Measurements from ENCODE around the gene FXYD6.

The FXYD6 gene

GRCh38 chr11:117836077-117836960 lies 40.1 kb downstream of the FXYD6 start:
- no peak for TF ChIP-seq CTCF (IDR thresholded peaks at IDR 0.05; ENCODE audit: extremely low read depth, insufficient read depth, missing control alignments)
- in situ Hi-C loops (cut with MboI; ENCODE audit: low pct_unique_long_range_greater_than_20kb, low sequenced_read_pairs, unreplicated experiment), result no loop called here

GRCh38 chr11:117835576-117835975 lies 40.9 kb downstream of the FXYD6 start:
- in situ Hi-C loops (cut with MboI; ENCODE audit: low pct_unique_long_range_greater_than_20kb, low sequenced_read_pairs, unreplicated experiment), result no loop called here
- TF ChIP-seq CTCF (IDR thresholded peaks at IDR 0.05; ENCODE audit: extremely low read depth, insufficient read depth, missing control alignments), result no peak
- DNase-seq (ENCODE audit: low spot score), result no peak

More at GRCh38 chr11:117836077-117836960, 40.1 kb downstream of the FXYD6 start:
- DNase-seq (ENCODE audit: low spot score), result no peak

GRCh38 chr11:117834838-117835443 lies 41.5 kb downstream of the FXYD6 start:
- no peak for DNase-seq (ENCODE audit: low spot score)
- in situ Hi-C loops (cut with MboI; ENCODE audit: low pct_unique_long_range_greater_than_20kb, low sequenced_read_pairs, unreplicated experiment), result no loop called here

GRCh38 chr11:117834068-117834810 lies 42.2 kb downstream of the FXYD6 start:
- in situ Hi-C loops (cut with MboI; ENCODE audit: low pct_unique_long_range_greater_than_20kb, low sequenced_read_pairs, unreplicated experiment), result no loop called here
- no peak for TF ChIP-seq CTCF (IDR thresholded peaks at IDR 0.05; ENCODE audit: extremely low read depth, insufficient read depth, missing control alignments)
- no peak for DNase-seq (ENCODE audit: low spot score)

More at GRCh38 chr11:117834838-117835443, 41.5 kb downstream of the FXYD6 start:
- no peak for TF ChIP-seq CTCF (IDR thresholded peaks at IDR 0.05; ENCODE audit: extremely low read depth, insufficient read depth, missing control alignments)

- in situ Hi-C loops (cut with MboI; ENCODE audit: low pct_unique_long_range_greater_than_20kb, low sequenced_read_pairs, unreplicated experiment), result no loop called here
- DNase-seq (ENCODE audit: low spot score), result no peak
Measured at GRCh38 chr11:117833401-117833891, 43.0 kb downstream of the FXYD6 start.

More at GRCh38 chr11:117833401-117833891, 43.0 kb downstream of the FXYD6 start:
- no peak for TF ChIP-seq CTCF (IDR thresholded peaks at IDR 0.05; ENCODE audit: extremely low read depth, insufficient read depth, missing control alignments)

Data from GM13977 (cell line).